D341Med (cell line): ENCODE results near the gene GABRP.

Source experiments
- DNase-seq: peaks from one replicate; pipeline ENCODE4 v3.0.0; 2012; ENCODE audit warnings: low spot score

GABRP gene

DNA sequence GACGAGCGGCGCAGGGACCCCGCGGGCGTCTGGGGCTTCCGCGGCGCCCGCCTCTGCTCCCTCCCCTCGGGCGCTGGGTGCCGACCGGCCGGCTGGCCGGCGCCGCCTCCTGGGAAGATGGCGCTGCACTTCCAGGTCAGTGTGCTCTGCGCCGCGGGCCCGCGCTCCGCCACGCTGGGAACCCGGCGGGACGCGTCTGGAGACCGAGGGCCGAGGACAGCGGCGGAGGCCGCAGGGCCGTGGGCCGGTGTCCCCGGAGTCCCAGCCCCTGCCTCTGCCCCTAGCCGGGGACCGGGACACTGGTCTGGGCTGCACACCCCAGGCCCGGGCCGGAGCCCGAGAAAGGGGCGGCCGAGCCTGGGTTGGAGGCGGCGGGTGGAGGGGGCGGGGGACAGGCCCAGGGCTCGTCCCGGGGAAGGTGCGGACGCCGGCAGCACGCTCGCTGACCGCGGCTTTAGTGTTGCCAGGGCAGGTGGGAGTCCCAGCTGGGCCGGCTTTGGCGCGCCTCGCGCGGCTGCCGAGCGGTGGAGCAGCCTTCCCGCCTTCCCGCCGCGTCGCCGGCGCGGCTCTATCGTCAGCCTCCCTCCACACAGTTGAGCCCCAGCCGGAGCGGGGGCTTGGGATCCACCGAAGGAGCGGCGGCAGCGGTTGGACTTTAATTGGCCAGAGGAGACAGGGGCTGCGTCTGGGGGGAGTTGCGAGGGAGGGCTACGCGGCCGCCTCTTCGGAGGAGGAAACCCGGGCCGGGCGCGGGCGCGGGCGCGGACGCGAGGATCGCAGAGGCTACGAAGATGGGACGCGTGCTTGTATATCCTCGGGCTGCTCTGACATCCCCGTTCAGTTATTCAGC lies 78.6 kb downstream of the GABRP start, which contains the start of gene RANBP17:
RANBP17 (plus strand) TSS at position 102 of the 850 bp plus-strand sequence.
- DNase-seq: peak; percentile 82

DNA sequence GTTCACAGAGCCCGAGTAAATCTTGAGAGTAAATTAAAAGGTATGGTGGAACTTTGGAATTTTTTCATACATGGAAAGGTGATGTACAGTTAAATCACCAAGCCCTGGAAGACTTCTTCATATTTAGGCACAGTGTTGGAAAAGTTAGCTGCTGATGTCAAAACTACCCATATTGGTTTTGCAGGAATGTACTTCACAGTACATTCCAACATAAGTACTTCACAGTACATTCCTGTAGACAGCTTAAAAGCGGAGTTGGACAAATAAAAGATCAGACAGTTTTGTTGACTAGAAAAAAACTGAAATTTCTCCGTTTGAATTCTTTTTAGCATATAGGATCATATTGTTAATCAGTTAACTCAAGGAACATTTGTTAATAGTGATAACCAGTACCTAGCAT lies 80.1 kb downstream of the GABRP start:
- no peak for DNase-seq
